GM18868 (cell line): Measurements from ENCODE around the gene ALDH3A1.

ENCODE experiments used
- ATAC-seq: cut with Tn5 transposase; IDR thresholded peaks from one replicate; pipeline ENCODE4 v1.9.1; 2021; ENCODE audit warnings: mild to moderate bottlenecking, moderate library complexity; ENCODE audit not compliant: unreplicated experiment

ALDH3A1 gene

GRCh38 chr17:19742495-19742894, 5.6 kb downstream of the ALDH3A1 start:
- no peak for ATAC-seq

GRCh38 chr17:19741832-19742457, 6.2 kb downstream of the ALDH3A1 start:
- no peak for ATAC-seq

GRCh38 chr17:19740933-19741332, 7.2 kb downstream of the ALDH3A1 start:
- ATAC-seq, result no peak

GRCh38 chr17:19739241-19740201, 8.6 kb downstream of the ALDH3A1 start:
- ATAC-seq, result no peak

- ATAC-seq, result no peak
These were observed 9.3 kb downstream of the ALDH3A1 start for GRCh38 chr17:19738757-19739156.

GRCh38 chr17:19738073-19738449, 10.0 kb downstream of the ALDH3A1 start:
- ATAC-seq, result no peak

- no peak for ATAC-seq
These were observed 10.6 kb downstream of the ALDH3A1 start for GRCh38 chr17:19737305-19738072.

GRCh38 chr17:19736071-19736470, 12.0 kb downstream of the ALDH3A1 start:
- no peak for ATAC-seq

GRCh38 chr17:19733953-19734526, 14.1 kb downstream of the ALDH3A1 start:
- ATAC-seq, result no peak

- no peak for ATAC-seq
These were observed 16.5 kb downstream of the ALDH3A1 start for GRCh38 chr17:19731626-19732025.

- ATAC-seq, result no peak
These were observed 17.3 kb downstream of the ALDH3A1 start for GRCh38 chr17:19730843-19731242.

- no peak for ATAC-seq
These were observed 18.2 kb downstream of the ALDH3A1 start for GRCh38 chr17:19729900-19730299.

GRCh38 chr17:19728084-19728495, 20.0 kb downstream of the ALDH3A1 start:
- no peak for ATAC-seq

- ATAC-seq, result no peak
These were observed 20.5 kb downstream of the ALDH3A1 start for GRCh38 chr17:19727501-19728078.

- ATAC-seq, result no peak
These were observed 21.3 kb downstream of the ALDH3A1 start for GRCh38 chr17:19726631-19727376.

GRCh38 chr17:19725486-19725885, 22.6 kb downstream of the ALDH3A1 start:
- no peak for ATAC-seq

GRCh38 chr17:19724501-19725420, 23.3 kb downstream of the ALDH3A1 start:
- no peak for ATAC-seq

- no peak for ATAC-seq
These were observed 24.1 kb downstream of the ALDH3A1 start for GRCh38 chr17:19723964-19724363.
